COLO829 (cell line): ENCODE measurements around the gene FAP.

Source experiments
- DNase-seq: peaks from one replicate; pipeline ENCODE4 v3.0.0; 2012; ENCODE audit warnings: low spot score

FAP gene

GRCh38 chr2:162185541-162186232 is 57.6 kb downstream of the FAP start:
- no peak for DNase-seq

- no peak for DNase-seq
These were observed 58.3 kb downstream of the FAP start for GRCh38 chr2:162184821-162185450.

GRCh38 chr2:162184359-162184758 is 58.9 kb downstream of the FAP start:
- no peak for DNase-seq

GRCh38 chr2:162182395-162182794 is 60.9 kb downstream of the FAP start:
- DNase-seq: no peak

- DNase-seq: no peak
These were observed 65.9 kb downstream of the FAP start for GRCh38 chr2:162177301-162177700.

GRCh38 chr2:162175714-162176113 is 67.5 kb downstream of the FAP start:
- no peak for DNase-seq

- DNase-seq: no peak
These were observed 68.5 kb downstream of the FAP start for GRCh38 chr2:162174746-162175145.

GRCh38 chr2:162172802-162173370 is 70.4 kb downstream of the FAP start:
- no peak for DNase-seq

- DNase-seq: no peak
These were observed 76.5 kb downstream of the FAP start for GRCh38 chr2:162166745-162167144.

GRCh38 chr2:162166174-162166573 is 77.1 kb downstream of the FAP start:
- no peak for DNase-seq

GRCh38 chr2:162164802-162165201 is 78.4 kb downstream of the FAP start:
- DNase-seq: no peak

- no peak for DNase-seq
These were observed 83.8 kb downstream of the FAP start for GRCh38 chr2:162159446-162159845.

GRCh38 chr2:162156149-162156548 is 87.1 kb downstream of the FAP start:
- no peak for DNase-seq

- no peak for DNase-seq
These were observed 88.2 kb downstream of the FAP start for GRCh38 chr2:162155093-162155492.

- peak; percentile 50 for DNase-seq
These were observed 89.5 kb downstream of the FAP start for GRCh38 chr2:162153608-162154224.

- no peak for DNase-seq
These were observed 91.1 kb downstream of the FAP start, which contains the start of gene GCG for GRCh38 chr2:162152147-162152546. Gene GCG (minus strand): TSS chr2:162152247. CDS start chr2:162149178, 3,069 bp downstream.

- DNase-seq: no peak
These were observed 93.3 kb downstream of the FAP start for GRCh38 chr2:162149940-162150339.

- DNase-seq: no peak
These were observed 93.8 kb downstream of the FAP start for GRCh38 chr2:162149466-162149865.

GRCh38 chr2:162148956-162149355 is 94.3 kb downstream of the FAP start:
- DNase-seq: no peak

GRCh38 chr2:162143969-162144368 is 99.3 kb downstream of the FAP start:
- DNase-seq: no peak

GRCh38 chr2:162138310-162138709 is 104.9 kb downstream of the FAP start:
- no peak for DNase-seq

- no peak for DNase-seq
These were observed 115.8 kb downstream of the FAP start for GRCh38 chr2:162127422-162127821.

GRCh38 chr2:162126527-162126926 is 116.7 kb downstream of the FAP start:
- DNase-seq: no peak
